ENCODE measurements around the gene SV2C. TPM values are rescaled to one million over a fixed set of nuclear protein-coding genes. Genes with fewer than 3 reads are reported as not detected.

The SV2C gene
- total RNA-seq, 1 donor from 2014 or later: 0.32 TPM

DNA sequence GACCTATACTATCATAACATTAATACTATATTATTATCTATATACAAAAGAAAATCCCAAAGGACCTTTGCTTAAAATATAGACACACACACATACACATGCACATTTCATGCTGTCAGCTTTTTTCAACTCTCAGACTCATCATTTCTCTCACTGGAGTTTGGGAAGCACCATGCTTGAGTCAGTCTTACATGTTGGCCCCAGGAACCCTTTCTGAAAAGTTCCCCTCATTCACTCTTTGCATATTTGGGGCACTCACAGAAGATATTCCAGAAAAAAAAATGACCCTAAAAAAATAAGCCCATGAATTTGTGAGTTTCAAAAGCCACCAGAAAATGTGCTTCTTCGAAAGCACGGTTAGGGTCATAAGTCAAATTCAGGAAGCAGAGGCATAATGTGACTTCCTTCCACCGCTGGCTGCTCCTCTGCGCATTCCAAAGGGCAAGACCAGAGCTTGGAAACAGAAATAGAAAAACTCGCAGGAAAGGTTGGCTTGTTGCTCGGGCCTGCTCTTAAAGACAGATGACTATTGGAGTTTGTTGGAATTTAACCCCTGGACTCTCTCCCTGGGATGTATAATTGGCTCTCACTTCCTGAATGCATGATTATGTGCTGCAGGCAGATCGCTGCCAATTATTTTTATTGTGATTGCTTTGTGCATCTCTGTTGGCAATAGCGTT is 190.2 kb downstream of the SV2C start:
- Histone ChIP-seq H3K27ac (no peak overlapping the region), H3K27me3 (no peaks in the 10 kb centered on the region), H3K4me3 (no peak overlapping the region), H3K4me1 (peaks cover 8% of the 10 kb centered on the region), H3K36me3 (no peaks in the 10 kb centered on the region), H3K9me3 (no peaks in the 10 kb centered on the region)
- no peak for DNase-seq
- ATAC-seq: no peak
- intact Hi-C loops (cut with DNase I): no loop called here
- no peak for TF ChIP-seq CTCF (IDR thresholded peaks at IDR 0.05)

GRCh38 chr5:76274571-76274970 is 191.4 kb downstream of the SV2C start:
- DNase-seq: no peak
- no peaks in the 10 kb centered on the region for H3K36me3 ChIP-seq
- H3K27me3 ChIP-seq: no peaks in the 10 kb centered on the region
- intact Hi-C loops (cut with DNase I): no loop called here
- peaks cover 8% of the 10 kb centered on the region for H3K4me1 ChIP-seq
- H3K4me3 ChIP-seq: no peak overlapping the region
- no peak overlapping the region for H3K27ac ChIP-seq
- H3K9me3 ChIP-seq: no peaks in the 10 kb centered on the region
- no peak for TF ChIP-seq CTCF (IDR thresholded peaks at IDR 0.05)
- no peak for ATAC-seq

- no peaks in the 10 kb centered on the region for H3K27me3 ChIP-seq
- no peak for TF ChIP-seq CTCF (IDR thresholded peaks at IDR 0.05)
- ATAC-seq: no peak
- no peak overlapping the region for H3K4me3 ChIP-seq
- H3K27ac ChIP-seq: no peak overlapping the region
- H3K4me1 ChIP-seq: peaks cover 8% of the 10 kb centered on the region
- no peak for DNase-seq
- no peaks in the 10 kb centered on the region for H3K9me3 ChIP-seq
- no peaks in the 10 kb centered on the region for H3K36me3 ChIP-seq
- intact Hi-C loops (cut with DNase I): no loop called here
Measured at GRCh38 chr5:76277736-76278135, 194.6 kb downstream of the SV2C start.

GRCh38 chr5:76278261-76278789 is 195.1 kb downstream of the SV2C start:
- no peak overlapping the region for H3K4me3 ChIP-seq
- no peak for TF ChIP-seq CTCF (IDR thresholded peaks at IDR 0.05)
- H3K36me3 ChIP-seq: no peaks in the 10 kb centered on the region
- H3K27ac ChIP-seq: no peak overlapping the region
- H3K9me3 ChIP-seq: no peaks in the 10 kb centered on the region
- H3K27me3 ChIP-seq: no peaks in the 10 kb centered on the region
- no peak for ATAC-seq
- H3K4me1 ChIP-seq: peaks cover 6% of the 10 kb centered on the region
- no peak for DNase-seq
- intact Hi-C loops (cut with DNase I): no loop called here

DNA sequence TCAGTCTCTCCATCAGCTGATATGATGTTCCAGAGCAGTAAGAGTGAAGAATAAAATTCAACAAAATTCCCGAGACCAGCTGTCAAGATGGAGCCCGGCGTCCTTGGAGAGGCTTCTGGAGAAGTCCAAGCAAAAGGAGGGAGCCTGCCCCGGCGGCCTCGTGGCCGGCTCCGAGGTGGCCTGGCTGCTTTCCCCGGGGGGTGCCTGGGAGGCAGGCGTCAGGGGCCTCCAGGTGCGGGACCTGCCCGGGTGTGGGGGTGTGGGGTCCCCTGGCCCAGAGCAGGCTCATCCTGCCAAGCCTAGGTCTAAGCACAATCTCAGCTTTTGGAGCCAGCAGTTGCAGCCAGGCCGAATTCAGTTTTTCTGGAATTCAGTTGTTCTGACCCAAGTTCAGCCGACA is 197.3 kb downstream of the SV2C start:
- intact Hi-C loops (cut with DNase I): no loop called here
- no peaks in the 10 kb centered on the region for H3K4me1 ChIP-seq

More for the DNA sequence above, 197.3 kb downstream of the SV2C start:
- DNase-seq (no peak), ATAC-seq (no peak)
- no peak for TF ChIP-seq CTCF (IDR thresholded peaks at IDR 0.05)
- no peak overlapping the region for H3K4me3 ChIP-seq
- H3K36me3 ChIP-seq: no peaks in the 10 kb centered on the region
- H3K9me3 ChIP-seq: no peaks in the 10 kb centered on the region
- no peak overlapping the region for H3K27ac ChIP-seq
- no peaks in the 10 kb centered on the region for H3K27me3 ChIP-seq
